ENCODE measurements around the gene TGFBRAP1.

- no peak for TF ChIP-seq POLR2A (IDR thresholded peaks at IDR 0.05; ENCODE audit: low read depth, low read length)
- TF ChIP-seq TAF1 (IDR thresholded peaks at IDR 0.05; ENCODE audit: borderline replicate concordance, low read depth, low read length): no peak
- TF ChIP-seq POLR2AphosphoS5 (IDR thresholded peaks at IDR 0.05; ENCODE audit: low read depth, low read length): no peak
These were observed 77.3 kb downstream of the TGFBRAP1 start for GRCh38 chr2:105252271-105252670.

Data from GM12892 (cell line).